Endothelial cell of umbilical vein (primary cell): ENCODE data around the gene MKKS. TPM values are rescaled to one million over a fixed set of nuclear protein-coding genes. Genes with fewer than 3 reads are reported as not detected.

Source experiments
- BruUV-seq: library from RNA; stranded (reverse); fragments of 400-500 nt; replicated peaks from 2 replicates; lab custom pipeline; 2021; lab: Mats Ljungman, UMichigan
- CTCF ChIA-PET: fragments of 300-600, 350-600 bp; sonication (Branson Sonifier 250); formaldehyde crosslinking; loops from one replicate; lab custom pipeline; 2021; ENCODE audit warnings: antibody characterized with exemption, inconsistent platforms; lab: Charles Lee
- POLR2A ChIA-PET: fragments of 300-600, 350-600 bp; sonication (Branson Sonifier 250); formaldehyde crosslinking; loops from one replicate; lab custom pipeline; 2021; ENCODE audit warnings: antibody characterized with exemption, inconsistent platforms; lab: Charles Lee
- DNase-seq: peaks from one replicate; pipeline ENCODE4 v3.0.0-alpha.2; 2011; ENCODE audit warnings: low read depth, low spot score
- FAIRE-seq: peaks from 2 replicates; lab custom pipeline; 2011; peaks lifted over from hg19 to GRCh38; lab: Jason Lieb, UNC
- H2AFZ ChIP-seq: 2 replicates; pipeline ENCODE4 v1.6.0; 2012; ENCODE audit warnings: low read depth, low read length, control low read depth, inconsistent platforms
- H3K27ac ChIP-seq: 2 replicates; pipeline ENCODE4 v1.5.1; 2011; ENCODE audit warnings: low read depth, mild to moderate bottlenecking, control low read depth, low read length, moderate library complexity; ENCODE audit not compliant: insufficient read depth
- H3K27me3 ChIP-seq, 2 experiments: 2 replicates each; pipeline versions ENCODE4 v1.6.0 to v1.6.1; 2011; ENCODE audit warnings: low read length in 2 of 2, mixed read lengths in 1 of 2; ENCODE audit not compliant: control insufficient read depth in 2 of 2, insufficient read depth in 2 of 2
- H3K36me3 ChIP-seq, 2 experiments: 2 replicates in 1 of 2; 3 replicates in 1 of 2; pipeline ENCODE4 v1.5.1; 2011; ENCODE audit warnings: low read length in 2 of 2, mild to moderate bottlenecking in 1 of 2, moderate library complexity in 1 of 2; ENCODE audit not compliant: control insufficient read depth in 2 of 2, insufficient read depth in 2 of 2; ENCODE audit errors: extremely low read depth in 1 of 2
- H3K4me1 ChIP-seq: 3 replicates; pipeline ENCODE4 v1.5.1; 2011; ENCODE audit warnings: mild to moderate bottlenecking, low read length; ENCODE audit not compliant: control insufficient read depth, insufficient read depth; ENCODE audit errors: extremely low read depth
- H3K4me2 ChIP-seq: 2 replicates; pipeline ENCODE4 v1.6.1; 2011; ENCODE audit warnings: low read length, control low read depth, mixed read lengths; ENCODE audit not compliant: insufficient read depth
- H3K4me3 ChIP-seq, 3 experiments: fragments of 200-600 bp in 1 of 3; sonication (generic), shearing (Covaris generic) in 1 of 3; replicated peaks in 1 of 3; 2 replicates each; pipeline ENCODE4 v1.5.1; 2011 to 2016; ENCODE audit warnings: control low read depth in 3 of 3, low read length in 3 of 3, mild to moderate bottlenecking in 2 of 3, inconsistent platforms in 1 of 3, low read depth in 1 of 3, moderate library complexity in 1 of 3; ENCODE audit not compliant: insufficient read depth in 1 of 3
- H3K79me2 ChIP-seq: 2 replicates; pipeline ENCODE4 v1.6.0; 2012; ENCODE audit warnings: low read length, inconsistent platforms; ENCODE audit not compliant: control insufficient read depth, insufficient read depth
- H3K9ac ChIP-seq: replicated peaks from 2 replicates; pipeline ENCODE3; 2011; ENCODE audit warnings: low read length, control low read depth; ENCODE audit not compliant: insufficient read depth; ENCODE audit errors: extremely low read depth
- H3K9me1 ChIP-seq: replicated peaks from 3 replicates; pipeline ENCODE4 v1.6.0; 2011; ENCODE audit warnings: mild to moderate bottlenecking, low read length; ENCODE audit not compliant: control insufficient read depth, insufficient read depth; ENCODE audit errors: extremely low read depth
- H3K9me3 ChIP-seq: replicated peaks from 2 replicates; pipeline ENCODE4 v1.5.1; 2012; ENCODE audit warnings: low read length, inconsistent platforms; ENCODE audit not compliant: control insufficient read depth, insufficient read depth
- H4K20me1 ChIP-seq: replicated peaks from 2 replicates; pipeline ENCODE3; 2011; ENCODE audit warnings: mild to moderate bottlenecking, low read length; ENCODE audit not compliant: control insufficient read depth, insufficient read depth; ENCODE audit errors: extremely low read depth
- EZH2 ChIP-seq: IDR thresholded peaks from 2 replicates; pipeline ENCODE4 v1.6.1; 2012; ENCODE audit warnings: borderline replicate concordance, low read depth, mild to moderate bottlenecking, moderate library complexity, low read length, inconsistent platforms; ENCODE audit not compliant: severe bottlenecking
- FOS ChIP-seq: IDR thresholded peaks from 2 replicates; pipeline ENCODE4 v1.6.1; 2011; ENCODE audit warnings: mild to moderate bottlenecking, low read length, moderate library complexity, borderline replicate concordance; ENCODE audit not compliant: insufficient read depth
- GATA2 ChIP-seq: IDR thresholded peaks from 2 replicates; pipeline ENCODE4 v1.7.0; 2011; ENCODE audit warnings: low read depth, mild to moderate bottlenecking, moderate library complexity, mixed read lengths, low read length; ENCODE audit not compliant: insufficient read length, insufficient read depth
- JUN ChIP-seq: IDR thresholded peaks from 2 replicates; pipeline ENCODE4 v1.6.1; 2011; ENCODE audit warnings: borderline replicate concordance, low read depth; ENCODE audit not compliant: insufficient read length, insufficient read depth
- MYC ChIP-seq: IDR thresholded peaks from one replicate; pipeline ENCODE4 v1.6.1; 2011; ENCODE audit warnings: mild to moderate bottlenecking, low read depth, low read length
- POLR2A ChIP-seq: IDR thresholded peaks from 2 replicates; pipeline ENCODE4 v1.6.1; 2012; ENCODE audit warnings: low read depth, mild to moderate bottlenecking, control low read depth, low read length
- POLR2AphosphoS5 ChIP-seq: IDR thresholded peaks from 2 replicates; pipeline ENCODE4 v1.6.1; 2012; ENCODE audit warnings: low read depth, mild to moderate bottlenecking, control low read depth, low read length, moderate library complexity; ENCODE audit not compliant: insufficient read depth
- dilution Hi-C: fragments of 300-500 bp; cut with MboI; formaldehyde crosslinking; loops from one replicate; pipeline ENCODE4 v1.15.0; 2019; ENCODE audit warnings: low sequenced_read_pairs; ENCODE audit not compliant: extremely low pct_ligation_motif_present
- intact Hi-C: fragments of 100-400 bp; cut with micrococcal nuclease; formaldehyde crosslinking; loops from one replicate; pipeline ENCODE4 v1.10.0; 2022
- polyA plus RNA-seq, 4 experiments: library from polyadenylated mRNA; depleted of rRNA in 3 of 4; stranded (reverse) in 3 of 4; unstranded in 1 of 4; fragments of >200 nt; gene quantifications; 2 replicates each; pipeline versions ENCODE4 v1.2.1 to v1.2.3, GENCODE V29; 2011 to 2012; ENCODE audit warnings: missing spikeins in 1 of 4
- total RNA-seq: library from RNA; stranded (reverse); gene quantifications from 2 replicates; pipeline ENCODE4 v1.2.3, GENCODE V29; 2021
- TF ChIP-seq, protein P1 (sequence below), 2 donors: IDR thresholded peaks; 1 replicate in 1 of 2; 2 replicates in 1 of 2; pipeline ENCODE4 v1.5.1; 2011; ENCODE audit warnings: low read length in 2 of 2, mild to moderate bottlenecking in 2 of 2, moderate library complexity in 2 of 2, control low read depth in 1 of 2, inconsistent platforms in 1 of 2, low read depth in 1 of 2; ENCODE audit not compliant: insufficient read depth in 1 of 2; ENCODE audit errors: extremely low read depth in 1 of 2
- TF ChIP-seq, protein P2 (sequence below): IDR thresholded peaks from 2 replicates; pipeline ENCODE4 v1.6.1; 2011; ENCODE audit not compliant: insufficient read depth, insufficient read length

MKKS gene
- total and polyA plus RNA-seq, 2 donors (not counting 3 experiments of a cell fraction or from before 2014, with no cell fraction given) = 7.9 to 10.5 TPM

DNA sequence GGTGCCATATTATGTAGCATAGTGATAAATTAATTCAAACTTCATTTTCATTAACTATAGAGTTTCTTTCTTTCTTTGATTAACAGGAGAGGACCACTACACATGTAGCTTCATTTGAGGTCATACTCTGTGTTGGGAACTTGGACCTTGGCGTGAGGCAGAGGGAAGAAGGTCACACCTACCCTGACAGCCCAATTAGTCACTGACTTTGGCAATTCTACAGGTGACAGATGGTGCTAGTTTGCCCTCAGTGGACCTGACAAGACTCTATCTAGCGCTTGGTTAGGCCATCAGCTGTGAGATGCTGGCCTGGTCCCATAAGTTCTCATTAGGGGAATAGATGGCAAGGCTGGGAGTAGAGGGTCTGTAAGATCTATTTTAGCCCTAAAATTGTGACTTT lies 15.2 kb upstream of the MKKS start:
- no peak for FAIRE-seq
- TF ChIP-seq, protein P1, sequence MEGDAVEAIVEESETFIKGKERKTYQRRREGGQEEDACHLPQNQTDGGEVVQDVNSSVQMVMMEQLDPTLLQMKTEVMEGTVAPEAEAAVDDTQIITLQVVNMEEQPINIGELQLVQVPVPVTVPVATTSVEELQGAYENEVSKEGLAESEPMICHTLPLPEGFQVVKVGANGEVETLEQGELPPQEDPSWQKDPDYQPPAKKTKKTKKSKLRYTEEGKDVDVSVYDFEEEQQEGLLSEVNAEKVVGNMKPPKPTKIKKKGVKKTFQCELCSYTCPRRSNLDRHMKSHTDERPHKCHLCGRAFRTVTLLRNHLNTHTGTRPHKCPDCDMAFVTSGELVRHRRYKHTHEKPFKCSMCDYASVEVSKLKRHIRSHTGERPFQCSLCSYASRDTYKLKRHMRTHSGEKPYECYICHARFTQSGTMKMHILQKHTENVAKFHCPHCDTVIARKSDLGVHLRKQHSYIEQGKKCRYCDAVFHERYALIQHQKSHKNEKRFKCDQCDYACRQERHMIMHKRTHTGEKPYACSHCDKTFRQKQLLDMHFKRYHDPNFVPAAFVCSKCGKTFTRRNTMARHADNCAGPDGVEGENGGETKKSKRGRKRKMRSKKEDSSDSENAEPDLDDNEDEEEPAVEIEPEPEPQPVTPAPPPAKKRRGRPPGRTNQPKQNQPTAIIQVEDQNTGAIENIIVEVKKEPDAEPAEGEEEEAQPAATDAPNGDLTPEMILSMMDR (IDR thresholded peaks at IDR 0.05; ENCODE audit: extremely low read depth in 1 of 2, insufficient read depth in 1 of 2, low read depth in 1 of 2, low read length in 2 of 2) = no peak
- TF ChIP-seq POLR2AphosphoS5 (no peak), EZH2 (no peak), JUN (no peak), POLR2A (no peak), FOS (no peak), GATA2 (no peak), MYC (no peak)
- TF ChIP-seq, protein P2, sequence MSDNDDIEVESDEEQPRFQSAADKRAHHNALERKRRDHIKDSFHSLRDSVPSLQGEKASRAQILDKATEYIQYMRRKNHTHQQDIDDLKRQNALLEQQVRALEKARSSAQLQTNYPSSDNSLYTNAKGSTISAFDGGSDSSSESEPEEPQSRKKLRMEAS = no peak
- intact Hi-C loops = no loop called here
- Histone ChIP-seq H3K27ac (no peak overlapping the region), H3K79me2 (no peaks in the 10 kb centered on the region), H3K9me3 (no peaks in the 10 kb centered on the region), H4K20me1 (no peaks in the 10 kb centered on the region), H3K4me3 (no peak overlapping the region), H3K4me2 (no peak overlapping the region), H3K9ac (no peak overlapping the region), H3K36me3 (no peaks in the 10 kb centered on the region), H3K4me1 (peaks cover 3% of the 10 kb centered on the region), H3K9me1 (no peaks in the 10 kb centered on the region), H3K27me3 (no peaks in the 10 kb centered on the region), H2AFZ (no peak overlapping the region)
- POLR2A ChIA-PET = no interaction called here
- DNase-seq = no peak
- dilution Hi-C loops = no loop called here
- no TSS peak for BruUV-seq
- CTCF ChIA-PET = no interaction called here
